ENCODE data around the gene TPD52L2. TPM values are rescaled to one million over a fixed set of nuclear protein-coding genes. Genes with fewer than 3 reads are reported as not detected.
"Not testable (repeated sequence)": the region's sequence is repeated elsewhere in the genome, so short reads cannot be mapped to it uniquely, and the experiment has no call there.

Gene TPD52L2
- total RNA-seq, 1 donor from 2014 or later = 62.0 TPM

DNA sequence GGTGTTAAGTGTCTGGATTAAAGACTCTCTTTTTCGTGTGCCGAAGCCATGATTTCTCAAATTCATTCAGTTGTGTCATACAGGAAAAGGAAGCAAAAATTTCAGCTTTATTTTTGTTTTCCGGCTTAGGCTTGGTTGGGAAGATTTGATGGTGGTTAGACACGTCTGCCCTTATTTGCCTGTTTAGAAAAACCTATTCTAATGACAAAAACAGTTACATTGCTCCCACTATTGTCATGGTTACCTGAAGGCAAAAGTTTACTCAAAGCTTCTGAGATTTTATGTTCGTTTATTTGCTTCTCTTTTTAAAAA is 30.8 kb downstream of the TPD52L2 start:
- peak; percentile 60 for DNase-seq

- DNase-seq = peak; percentile 69
Observed at GRCh38 chr20:63896264-63897105, 31.4 kb downstream of the TPD52L2 start.

GRCh38 chr20:63897978-63898561 is 33.0 kb downstream of the TPD52L2 start:
- no peak for DNase-seq

GRCh38 chr20:63898882-63899558 is 34.0 kb downstream of the TPD52L2 start:
- no peak for DNase-seq

DNA sequence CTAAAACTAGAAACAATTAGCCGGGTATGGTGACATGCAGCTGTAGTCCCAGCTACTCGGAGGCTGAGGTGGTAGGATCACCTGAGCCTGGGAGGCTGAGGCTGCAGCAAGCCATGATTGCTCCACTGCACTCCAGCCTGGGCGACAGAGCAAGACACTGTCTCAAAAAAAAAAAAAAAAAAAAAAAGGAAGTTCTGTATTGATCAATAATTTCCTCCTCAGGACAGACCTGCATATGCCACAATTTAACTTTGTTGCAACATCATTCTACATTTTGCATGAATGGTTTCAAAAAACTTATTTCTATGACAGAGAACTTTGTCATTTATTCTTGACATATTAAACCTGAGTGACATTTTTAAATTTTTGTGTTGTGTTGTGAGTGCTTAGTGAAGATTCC is 35.3 kb downstream of the TPD52L2 start:
- no peak for DNase-seq

DNA sequence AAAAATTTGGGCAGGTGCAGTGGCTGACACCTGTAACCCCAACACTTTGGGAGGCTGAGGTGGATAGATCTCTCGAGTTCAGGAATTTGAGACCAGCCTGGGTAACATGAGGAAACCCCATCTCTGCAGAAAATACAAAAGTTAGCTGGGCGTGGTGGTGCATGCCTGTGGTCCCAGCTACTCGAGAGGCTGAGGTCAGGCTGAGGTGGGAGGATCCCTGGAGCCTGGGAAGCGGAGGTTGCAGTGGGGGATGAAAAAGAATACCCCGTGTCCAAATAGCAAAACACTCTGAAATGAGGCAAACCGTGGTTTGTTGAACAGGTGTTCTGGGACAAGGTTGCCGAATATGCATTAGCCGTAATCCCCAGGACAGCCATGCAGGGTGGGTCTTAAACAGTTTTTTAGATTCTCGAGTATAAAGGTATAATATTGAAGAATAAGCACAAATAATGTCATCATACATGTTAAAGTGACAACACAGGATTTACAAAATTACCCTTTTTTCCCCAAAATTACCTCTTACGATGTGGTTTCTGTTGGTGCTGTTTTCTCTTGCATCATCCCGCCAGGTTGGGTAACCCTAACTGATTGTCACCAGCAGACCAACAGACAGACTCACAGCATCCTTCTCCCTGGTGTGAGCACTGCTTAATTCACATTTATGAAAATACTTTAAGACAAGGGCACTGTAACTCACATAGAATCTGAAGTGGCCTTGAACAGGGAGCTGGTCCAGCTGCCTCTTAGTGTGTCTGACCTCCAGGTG is 38.9 kb downstream of the TPD52L2 start:
- DNase-seq = no peak

DNA sequence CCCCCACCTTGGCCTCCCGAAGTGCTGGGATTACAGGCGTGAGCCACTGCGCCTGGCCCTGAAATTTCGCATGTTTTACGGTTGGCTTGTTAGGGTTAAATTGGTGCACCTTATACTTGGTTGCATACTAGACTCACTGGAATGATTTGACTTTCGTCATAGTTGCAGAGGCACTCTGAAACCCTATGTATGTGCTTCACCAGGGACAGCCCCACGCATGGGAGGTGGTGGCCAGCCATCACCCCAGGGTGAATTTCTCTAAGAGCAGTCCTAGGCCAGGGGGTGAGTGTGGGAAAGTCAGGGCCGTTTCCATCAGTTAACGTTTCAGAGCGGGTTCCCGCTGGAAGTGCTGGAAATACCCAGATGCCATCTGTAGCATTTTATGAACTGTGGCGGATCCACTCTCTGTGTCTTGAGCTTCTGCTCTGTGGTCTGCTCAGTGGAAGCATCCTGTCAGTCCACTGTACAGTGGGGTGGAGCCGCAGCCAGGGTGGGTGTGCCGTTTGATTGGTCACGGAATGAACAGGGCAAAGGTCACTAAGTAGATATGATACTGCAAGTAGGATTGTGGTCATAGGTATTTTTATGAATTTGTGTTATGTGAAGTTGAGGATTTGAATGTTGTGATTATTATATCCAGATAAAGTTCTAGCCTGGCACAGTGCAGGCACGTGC is 43.1 kb downstream of the TPD52L2 start:
- DNase-seq = no peak

- DNase-seq = peak; percentile 50
Observed at GRCh38 chr20:63911176-63911575, 46.1 kb downstream of the TPD52L2 start.

GRCh38 chr20:63913768-63914167 is 48.7 kb downstream of the TPD52L2 start:
- DNase-seq = no peak

GRCh38 chr20:63915471-63915870 is 50.4 kb downstream of the TPD52L2 start:
- no peak for DNase-seq

- not testable (repeated sequence) for DNase-seq
Observed at GRCh38 chr20:63916371-63916939, 51.4 kb downstream of the TPD52L2 start.

DNA sequence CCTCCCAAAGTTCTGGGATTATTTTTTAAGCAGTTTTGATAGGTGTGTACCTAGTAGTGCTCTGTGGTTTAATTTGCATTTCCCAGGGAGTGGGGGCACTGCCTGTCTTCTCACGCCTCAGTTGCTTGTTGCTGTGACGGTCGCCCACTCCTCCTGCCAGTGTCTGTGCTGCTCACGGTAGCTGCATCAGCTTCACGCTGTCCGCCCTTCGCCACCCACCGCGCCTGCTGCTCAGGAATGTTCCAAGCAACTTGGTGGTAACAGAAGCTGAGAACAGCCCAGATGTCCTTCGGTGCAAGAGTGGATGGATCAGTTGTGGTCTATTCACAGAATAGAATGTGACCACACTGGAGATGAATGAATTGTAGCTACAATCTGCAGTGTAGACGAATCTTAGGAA is 52.7 kb downstream of the TPD52L2 start:
- no peak for DNase-seq

DNA sequence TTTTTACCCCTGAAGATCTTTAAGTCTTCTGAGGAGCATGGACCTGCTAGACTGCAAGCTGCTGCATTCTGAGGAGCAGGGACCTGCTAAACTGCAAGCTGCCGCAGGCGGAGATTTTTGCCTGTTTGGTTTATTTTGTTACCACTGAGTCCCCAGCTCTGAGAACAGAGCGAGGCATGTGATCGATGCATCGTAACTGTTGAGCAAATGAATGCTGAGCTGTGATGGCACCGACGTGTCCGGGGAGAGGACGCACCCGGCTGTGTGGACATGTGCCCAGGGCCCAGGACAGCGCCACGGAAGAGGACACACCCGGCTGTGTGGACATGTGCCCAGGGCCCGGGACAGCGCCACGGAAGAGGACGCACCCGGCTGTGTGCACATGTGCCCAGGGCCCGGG is 54.1 kb downstream of the TPD52L2 start:
- DNase-seq = no peak

- DNase-seq = no peak
Observed at GRCh38 chr20:63920226-63920625, 55.2 kb downstream of the TPD52L2 start.

- peak; percentile 41 for DNase-seq
Observed at GRCh38 chr20:63923651-63924050, 58.6 kb downstream of the TPD52L2 start.

DNA sequence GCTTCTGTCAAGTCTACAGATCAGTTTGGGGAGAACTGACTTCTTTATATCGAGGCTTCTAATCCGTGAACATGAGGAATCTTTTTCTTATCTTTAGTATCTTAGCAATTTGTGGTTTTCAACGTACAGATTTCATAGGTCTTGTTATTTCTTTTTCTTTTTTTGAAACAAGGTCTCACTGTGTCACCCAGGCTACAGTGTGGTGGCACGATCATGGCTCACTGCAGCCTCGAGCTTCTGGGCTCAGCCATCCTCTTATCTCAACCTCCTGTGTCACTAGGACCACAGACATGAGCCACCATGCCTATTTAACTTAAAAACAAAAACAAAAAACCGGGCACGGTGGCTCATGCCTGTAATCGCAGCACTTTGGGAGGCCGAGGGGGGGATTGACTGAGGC is 59.2 kb downstream of the TPD52L2 start:
- DNase-seq = no peak

DNA sequence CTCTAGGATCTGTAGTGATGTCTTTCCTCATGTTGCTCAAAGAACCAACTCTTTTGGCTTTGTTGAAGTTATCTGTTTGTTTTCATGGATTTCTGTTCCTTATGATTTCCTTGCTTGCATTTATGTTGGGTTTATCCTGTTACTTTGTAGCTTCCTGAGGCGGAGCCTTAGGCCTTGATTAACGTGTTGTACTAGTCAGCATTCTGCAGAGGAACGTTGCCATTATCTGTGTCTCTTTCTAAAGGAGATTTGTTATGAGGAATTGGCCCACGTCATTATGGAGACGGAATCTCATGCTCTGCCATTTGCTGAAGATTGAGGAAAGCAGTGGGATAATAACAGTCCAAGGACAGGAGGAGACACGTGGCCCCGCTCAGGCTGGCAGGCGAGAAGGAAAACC is 61.2 kb downstream of the TPD52L2 start:
- DNase-seq = no peak

GRCh38 chr20:63929071-63929470 is 64.0 kb downstream of the TPD52L2 start:
- DNase-seq = no peak

DNA sequence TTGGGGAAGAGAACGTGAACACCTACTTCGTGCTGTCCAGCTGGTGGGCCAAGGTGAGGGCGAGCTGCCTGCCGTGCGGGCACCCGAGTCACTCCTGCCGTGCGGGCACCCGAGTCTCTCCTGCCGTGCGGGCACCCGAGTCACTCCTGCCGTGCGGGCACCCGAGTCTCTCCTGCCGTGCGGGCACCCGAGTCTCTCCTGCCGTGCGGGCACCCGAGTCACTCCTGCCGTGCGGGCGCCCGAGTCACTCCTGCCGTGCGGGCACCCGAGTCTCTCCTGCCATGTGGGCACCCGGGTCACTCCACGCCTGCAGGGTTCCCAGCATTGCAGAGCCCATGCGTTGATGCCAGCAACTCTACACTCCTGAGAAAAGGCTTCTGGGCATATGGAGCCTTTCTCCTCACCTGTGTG is 64.4 kb downstream of the TPD52L2 start:
- not testable (repeated sequence) for DNase-seq

DNA sequence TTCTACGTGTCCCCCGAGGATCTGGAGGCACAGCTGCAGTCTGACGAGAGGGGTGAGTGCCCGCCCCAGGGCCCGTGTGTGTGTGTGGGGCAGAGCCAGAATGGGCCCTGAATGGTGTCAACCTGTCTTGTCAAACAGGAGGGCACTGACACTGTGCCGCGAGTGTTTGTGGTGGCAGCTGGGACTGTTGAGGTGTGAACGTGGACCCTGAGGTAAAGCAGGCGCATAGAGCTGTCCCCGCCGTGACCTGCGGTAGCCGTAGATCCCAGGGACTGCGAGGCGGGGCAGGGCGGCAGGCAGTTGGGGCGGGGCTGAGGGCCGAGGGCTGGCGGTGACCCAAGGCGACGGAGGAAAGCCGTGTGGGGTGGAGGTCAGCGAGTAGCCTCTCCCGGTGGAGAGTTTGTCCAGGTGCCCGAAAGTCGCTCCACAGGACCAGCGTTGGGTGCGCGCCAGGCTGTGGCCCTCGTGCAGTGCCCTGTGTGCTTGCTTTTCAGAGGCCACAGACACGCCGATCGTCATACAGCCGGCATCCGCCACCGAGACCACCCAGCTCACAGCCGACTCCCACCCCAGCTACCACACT is 66.0 kb downstream of the TPD52L2 start:
- DNase-seq = no peak

GRCh38 chr20:63931735-63932134 is 66.7 kb downstream of the TPD52L2 start:
- no peak for DNase-seq
